Measurements from ENCODE around the gene PRICKLE1.

Gene PRICKLE1

DNA sequence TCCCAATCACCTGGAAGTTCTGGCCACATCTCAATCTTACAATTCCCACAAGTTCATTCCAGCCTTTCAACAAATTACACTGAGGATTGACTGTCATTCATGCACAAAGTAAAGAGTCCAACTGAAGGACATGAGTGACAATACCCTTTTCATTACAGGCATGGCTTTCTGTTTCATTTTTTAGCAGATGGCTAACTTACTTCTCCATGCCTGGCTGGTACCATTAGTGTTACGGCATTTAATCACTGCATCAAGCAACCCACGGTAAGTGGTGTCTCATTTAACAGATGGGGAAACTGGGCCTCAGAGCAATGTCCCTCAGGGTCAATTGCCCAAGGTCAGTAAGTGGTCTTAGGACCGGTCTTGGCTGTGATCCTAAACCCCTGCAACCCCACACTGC lies 114.4 kb downstream of the PRICKLE1 start:
- Histone ChIP-seq H3K9ac (ENCODE audit: low read length in 2 of 2) (no peak overlapping the region), H3K4me3 (ENCODE audit: low read length in 2 of 2) (no peak overlapping the region), H3K9me3 (ENCODE audit: control insufficient read depth in 2 of 2, low read length in 2 of 2) (no peaks in the 10 kb centered on the region), H3K36me3 (ENCODE audit: control insufficient read depth in 2 of 2, insufficient read depth in 2 of 2, low read length in 2 of 2) (no peaks in the 10 kb centered on the region), H3K27me3 (ENCODE audit: control insufficient read depth in 1 of 2, insufficient read depth in 2 of 2, low read length in 2 of 2) (no peaks in the 10 kb centered on the region), H3K27ac (ENCODE audit: low read length) (no peak overlapping the region), H3K4me1 (ENCODE audit: control insufficient read depth, insufficient read depth, low read length) (peaks cover 6% of the 10 kb centered on the region)

DNA sequence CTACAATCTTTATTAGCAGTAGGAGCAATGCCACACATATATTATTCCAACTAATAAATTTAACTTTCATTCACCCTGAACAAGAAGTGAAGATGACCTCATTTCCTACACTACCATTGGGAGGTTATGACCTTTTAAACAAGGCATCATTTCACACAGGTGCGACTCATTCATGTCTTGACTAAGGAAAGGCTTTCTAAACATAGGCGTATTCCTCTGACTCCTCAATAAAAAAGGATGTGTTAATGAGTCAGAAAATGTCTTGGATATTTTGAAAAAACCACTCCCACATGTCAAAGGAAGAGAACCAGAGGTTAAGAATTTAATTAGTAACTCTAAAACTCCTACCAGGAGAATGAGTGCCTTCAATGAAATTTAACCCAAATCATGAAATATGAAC lies 115.2 kb downstream of the PRICKLE1 start:
- peaks cover 0 to under 1% of the 10 kb centered on the region in 2 donors for H3K36me3 ChIP-seq (ENCODE audit: control insufficient read depth in 2 of 2, insufficient read depth in 2 of 2, low read length in 2 of 2)
- H3K9me3 ChIP-seq (ENCODE audit: control insufficient read depth in 2 of 2, low read length in 2 of 2) = no peaks in the 10 kb centered on the region
- no peaks in the 10 kb centered on the region for H3K27me3 ChIP-seq (ENCODE audit: control insufficient read depth in 1 of 2, insufficient read depth in 2 of 2, low read length in 2 of 2)
- no peak overlapping the region for H3K4me3 ChIP-seq (ENCODE audit: low read length in 2 of 2)
- H3K4me1 ChIP-seq (ENCODE audit: control insufficient read depth, insufficient read depth, low read length) = peaks cover 6% of the 10 kb centered on the region
- H3K27ac ChIP-seq (ENCODE audit: low read length) = no peak overlapping the region
- H3K9ac ChIP-seq (ENCODE audit: low read length in 2 of 2) = no peak overlapping the region

DNA sequence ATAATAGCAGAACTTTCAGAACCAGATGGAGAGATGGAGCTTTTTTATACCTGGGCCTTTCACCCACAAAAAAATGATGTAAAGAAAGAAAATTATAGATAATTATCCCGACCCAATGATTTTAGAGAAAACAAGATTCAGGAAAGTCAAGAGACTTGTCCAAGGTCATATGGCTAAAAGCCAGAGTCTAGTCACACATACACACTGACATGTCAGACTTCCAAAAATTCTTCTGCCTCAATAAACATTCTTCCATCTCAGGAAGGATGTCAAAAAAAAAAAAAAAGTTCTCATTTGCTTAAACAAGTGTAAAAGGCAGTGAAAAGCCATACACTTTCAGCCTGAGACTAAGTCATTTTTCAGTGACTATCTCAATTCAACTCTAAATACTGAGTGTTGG lies 116.0 kb downstream of the PRICKLE1 start:
- Histone ChIP-seq H3K9me3 (ENCODE audit: control insufficient read depth in 2 of 2, low read length in 2 of 2) (no peaks in the 10 kb centered on the region), H3K9ac (ENCODE audit: low read length in 2 of 2) (no peak overlapping the region), H3K27ac (ENCODE audit: low read length) (no peak overlapping the region), H3K4me1 (ENCODE audit: control insufficient read depth, insufficient read depth, low read length) (peaks cover 10% of the 10 kb centered on the region), H3K27me3 (ENCODE audit: control insufficient read depth in 1 of 2, insufficient read depth in 2 of 2, low read length in 2 of 2) (no peaks in the 10 kb centered on the region), H3K36me3 (ENCODE audit: control insufficient read depth in 2 of 2, insufficient read depth in 2 of 2, low read length in 2 of 2) (peaks cover 0 to 3% of the 10 kb centered on the region in 2 donors), H3K4me3 (ENCODE audit: low read length in 2 of 2) (no peak overlapping the region)

DNA sequence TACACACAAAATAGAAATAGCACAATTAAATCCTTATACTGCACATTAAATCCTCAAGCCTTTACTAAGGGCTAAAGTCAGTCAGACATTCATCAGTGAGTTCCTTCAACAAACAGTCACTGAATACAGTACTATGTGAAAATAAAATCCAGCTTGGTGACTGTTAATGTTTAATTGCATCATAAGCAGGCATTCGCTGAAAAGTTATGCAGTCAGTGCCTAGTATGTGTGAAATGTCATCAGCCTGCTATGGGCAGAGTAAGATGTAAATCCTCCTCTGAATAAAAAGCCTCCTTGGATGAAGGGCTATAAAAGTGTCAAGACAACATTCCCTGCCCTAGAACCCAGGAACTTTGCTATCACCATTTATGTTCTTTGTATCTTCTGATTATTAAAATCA lies 116.4 kb downstream of the PRICKLE1 start:
- H3K36me3 ChIP-seq (ENCODE audit: control insufficient read depth in 2 of 2, insufficient read depth in 2 of 2, low read length in 2 of 2) = peaks cover 0 to 3% of the 10 kb centered on the region in 2 donors
- no peaks in the 10 kb centered on the region for H3K9me3 ChIP-seq (ENCODE audit: control insufficient read depth in 2 of 2, low read length in 2 of 2)
- no peaks in the 10 kb centered on the region for H3K27me3 ChIP-seq (ENCODE audit: control insufficient read depth in 1 of 2, insufficient read depth in 2 of 2, low read length in 2 of 2)
- no peak overlapping the region for H3K4me3 ChIP-seq (ENCODE audit: low read length in 2 of 2)
- peaks cover 12% of the 10 kb centered on the region for H3K4me1 ChIP-seq (ENCODE audit: control insufficient read depth, insufficient read depth, low read length)
- no peak overlapping the region for H3K9ac ChIP-seq (ENCODE audit: low read length in 2 of 2)
- H3K27ac ChIP-seq (ENCODE audit: low read length) = no peak overlapping the region

DNA sequence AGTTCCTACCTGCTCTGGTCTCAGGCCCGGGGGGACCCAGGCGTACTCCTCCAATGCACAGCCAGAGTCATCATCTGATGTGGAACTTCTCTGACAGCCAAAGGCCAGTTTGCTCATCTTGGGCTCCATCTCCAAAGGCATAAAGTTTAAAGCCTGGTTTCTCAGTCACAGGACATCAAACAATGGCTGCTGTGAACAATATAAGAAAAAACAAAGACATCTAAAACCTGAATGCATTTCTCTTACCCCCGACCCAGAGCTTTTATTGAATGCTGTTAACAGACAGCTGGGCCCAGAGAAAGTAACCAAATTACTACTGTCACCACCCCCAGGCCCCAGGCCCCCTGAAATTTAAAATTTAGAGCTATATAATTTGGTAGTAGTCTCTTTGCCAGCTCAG lies 117.2 kb downstream of the PRICKLE1 start:
- H3K27me3 ChIP-seq (ENCODE audit: control insufficient read depth in 1 of 2, insufficient read depth in 2 of 2, low read length in 2 of 2) = no peaks in the 10 kb centered on the region
- H3K4me3 ChIP-seq (ENCODE audit: low read length in 2 of 2) = no peak overlapping the region
- H3K9me3 ChIP-seq (ENCODE audit: control insufficient read depth in 2 of 2, low read length in 2 of 2) = no peaks in the 10 kb centered on the region
- no peak overlapping the region for H3K27ac ChIP-seq (ENCODE audit: low read length)
- peaks cover 0 to 3% of the 10 kb centered on the region in 2 donors for H3K36me3 ChIP-seq (ENCODE audit: control insufficient read depth in 2 of 2, insufficient read depth in 2 of 2, low read length in 2 of 2)
- no peak overlapping the region for H3K9ac ChIP-seq (ENCODE audit: low read length in 2 of 2)
- H3K4me1 ChIP-seq (ENCODE audit: control insufficient read depth, insufficient read depth, low read length) = peaks cover 12% of the 10 kb centered on the region

DNA sequence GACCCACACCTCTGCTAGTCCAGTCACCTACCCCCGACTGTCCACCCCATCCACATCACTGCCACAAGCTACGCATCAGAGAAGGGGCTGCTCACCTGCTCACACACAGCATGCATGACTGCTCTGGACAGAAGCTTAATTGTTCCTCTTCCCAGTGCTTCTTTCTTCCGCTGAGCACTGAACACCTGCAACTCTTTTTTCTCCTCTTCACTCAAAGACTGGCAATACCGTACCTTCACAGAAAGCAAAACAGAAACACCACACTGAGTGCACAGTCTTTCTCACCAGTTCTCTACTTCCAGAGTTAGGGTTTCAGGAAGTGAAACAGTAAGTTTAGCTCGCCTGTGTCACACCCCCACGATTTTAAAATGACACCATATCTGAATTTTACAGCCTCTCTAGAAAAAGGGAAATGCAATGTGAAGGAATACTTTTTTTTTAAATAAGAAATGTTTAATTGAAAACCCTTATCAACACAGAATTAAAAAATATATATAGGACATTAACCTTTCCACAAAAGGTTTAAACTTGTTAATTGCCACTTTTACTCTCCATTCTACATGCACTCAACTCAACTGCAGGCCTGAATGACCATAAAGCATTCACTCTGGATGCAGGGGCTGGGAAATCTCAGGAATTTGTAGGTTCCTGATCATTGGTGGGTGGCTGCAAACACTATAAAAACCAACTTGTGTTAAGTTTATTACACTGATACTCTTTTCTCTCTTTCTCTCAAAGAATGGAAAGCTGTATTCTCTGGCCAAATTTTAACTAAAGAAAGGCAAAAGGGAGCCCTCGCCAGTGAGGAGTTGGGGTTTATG lies 120.0 kb downstream of the PRICKLE1 start:
- H3K27me3 ChIP-seq (ENCODE audit: control insufficient read depth in 1 of 2, insufficient read depth in 2 of 2, low read length in 2 of 2) = no peaks in the 10 kb centered on the region
- no peak overlapping the region for H3K9ac ChIP-seq (ENCODE audit: low read length in 2 of 2)
- peak overlapping the region in 1 of 2 donors; percentile 9 for H3K4me3 ChIP-seq (ENCODE audit: low read length in 2 of 2)
- H3K36me3 ChIP-seq (ENCODE audit: control insufficient read depth in 2 of 2, insufficient read depth in 2 of 2, low read length in 2 of 2) = peaks cover 12 to 16% of the 10 kb centered on the region in 2 donors
- peaks cover 12% of the 10 kb centered on the region for H3K4me1 ChIP-seq (ENCODE audit: control insufficient read depth, insufficient read depth, low read length)
- H3K27ac ChIP-seq (ENCODE audit: low read length) = no peak overlapping the region
- no peaks in the 10 kb centered on the region for H3K9me3 ChIP-seq (ENCODE audit: control insufficient read depth in 2 of 2, low read length in 2 of 2)

DNA sequence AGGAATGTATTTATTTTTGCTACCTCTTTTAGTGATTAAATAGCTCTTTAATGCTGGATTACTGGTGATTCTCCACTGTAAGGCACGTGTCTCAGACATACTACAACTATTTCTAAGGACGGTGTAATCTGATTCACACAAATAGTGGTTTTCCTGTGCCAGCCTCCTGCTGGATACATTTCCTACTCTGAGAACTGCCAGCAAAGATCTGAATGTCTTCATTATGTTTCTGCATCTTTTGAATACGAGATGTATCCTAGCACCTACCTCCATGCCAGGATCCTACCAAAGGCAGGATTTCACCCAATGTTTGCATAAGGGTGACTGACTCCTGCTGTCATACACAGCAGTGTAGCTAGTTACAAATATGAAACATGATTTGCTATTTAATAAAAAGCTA lies 120.6 kb downstream of the PRICKLE1 start:
- H3K4me3 ChIP-seq (ENCODE audit: low read length in 2 of 2) = no peak overlapping the region
- H3K36me3 ChIP-seq (ENCODE audit: control insufficient read depth in 2 of 2, insufficient read depth in 2 of 2, low read length in 2 of 2) = peaks cover 16 to 21% of the 10 kb centered on the region in 2 donors
- no peak overlapping the region for H3K27ac ChIP-seq (ENCODE audit: low read length)

DNA sequence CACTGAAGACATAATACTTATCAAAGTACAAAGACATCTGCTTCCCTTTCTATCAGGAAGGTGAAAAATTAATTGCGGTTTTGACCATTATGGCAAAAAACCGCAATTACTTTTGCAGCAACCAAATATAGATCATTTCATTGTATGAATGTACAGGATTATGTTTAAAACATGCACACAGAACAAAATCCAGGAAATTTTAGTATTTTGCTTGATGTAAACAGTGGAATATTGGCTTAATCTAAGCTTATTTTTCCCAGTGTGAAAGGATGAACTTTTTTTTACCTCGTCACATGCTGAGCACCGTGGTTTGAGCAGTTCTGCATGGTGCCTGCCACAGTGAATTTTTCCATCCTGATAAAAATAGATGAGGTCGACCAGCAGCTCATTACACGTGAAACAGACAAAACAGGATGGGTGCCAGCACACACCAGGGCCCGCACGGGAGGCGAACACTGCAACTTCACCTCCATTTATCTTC lies 121.2 kb downstream of the PRICKLE1 start:
- H3K27ac ChIP-seq (ENCODE audit: low read length) = no peak overlapping the region
- no peak overlapping the region for H3K9ac ChIP-seq (ENCODE audit: low read length in 2 of 2)
- H3K36me3 ChIP-seq (ENCODE audit: control insufficient read depth in 2 of 2, insufficient read depth in 2 of 2, low read length in 2 of 2) = peaks cover 16 to 26% of the 10 kb centered on the region in 2 donors
- H3K4me3 ChIP-seq (ENCODE audit: low read length in 2 of 2) = no peak overlapping the region
- no peaks in the 10 kb centered on the region for H3K27me3 ChIP-seq (ENCODE audit: control insufficient read depth in 1 of 2, insufficient read depth in 2 of 2, low read length in 2 of 2)
- peaks cover 12% of the 10 kb centered on the region for H3K4me1 ChIP-seq (ENCODE audit: control insufficient read depth, insufficient read depth, low read length)
- no peaks in the 10 kb centered on the region for H3K9me3 ChIP-seq (ENCODE audit: control insufficient read depth in 2 of 2, low read length in 2 of 2)

More for the DNA sequence above, 120.6 kb downstream of the PRICKLE1 start:
- H3K27me3 ChIP-seq (ENCODE audit: control insufficient read depth in 1 of 2, insufficient read depth in 2 of 2, low read length in 2 of 2) = no peaks in the 10 kb centered on the region
- H3K9me3 ChIP-seq (ENCODE audit: control insufficient read depth in 2 of 2, low read length in 2 of 2) = no peaks in the 10 kb centered on the region
- no peak overlapping the region for H3K9ac ChIP-seq (ENCODE audit: low read length in 2 of 2)
- peaks cover 12% of the 10 kb centered on the region for H3K4me1 ChIP-seq (ENCODE audit: control insufficient read depth, insufficient read depth, low read length)

DNA sequence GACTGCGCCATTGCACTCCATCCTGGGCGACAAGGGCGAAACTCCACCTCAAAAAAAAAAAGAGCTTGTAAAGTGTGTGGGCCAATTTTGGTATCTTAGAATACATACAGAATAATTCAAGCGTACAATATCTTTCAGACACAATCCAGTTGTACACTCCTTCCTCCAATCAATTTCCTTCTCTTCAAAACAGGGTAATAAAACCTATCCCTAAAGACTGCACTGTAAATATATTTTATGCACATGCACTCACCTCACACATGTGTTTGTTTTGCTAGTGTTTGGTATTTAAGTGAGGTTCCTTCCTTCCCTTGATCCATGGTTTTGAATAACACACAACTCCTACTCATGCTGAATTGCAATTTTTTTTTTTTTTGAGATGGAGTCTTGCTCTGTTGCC lies 125.9 kb downstream of the PRICKLE1 start:
- H3K27ac ChIP-seq (ENCODE audit: low read length) = no peak overlapping the region
- H3K27me3 ChIP-seq (ENCODE audit: control insufficient read depth in 1 of 2, insufficient read depth in 2 of 2, low read length in 2 of 2) = no peaks in the 10 kb centered on the region
- peaks cover 4% of the 10 kb centered on the region for H3K4me1 ChIP-seq (ENCODE audit: control insufficient read depth, insufficient read depth, low read length)
- no peak overlapping the region for H3K9ac ChIP-seq (ENCODE audit: low read length in 2 of 2)
- no peaks in the 10 kb centered on the region for H3K9me3 ChIP-seq (ENCODE audit: control insufficient read depth in 2 of 2, low read length in 2 of 2)
- peaks cover 28 to 38% of the 10 kb centered on the region in 2 donors for H3K36me3 ChIP-seq (ENCODE audit: control insufficient read depth in 2 of 2, insufficient read depth in 2 of 2, low read length in 2 of 2)
- no peak overlapping the region for H3K4me3 ChIP-seq (ENCODE audit: low read length in 2 of 2)

DNA sequence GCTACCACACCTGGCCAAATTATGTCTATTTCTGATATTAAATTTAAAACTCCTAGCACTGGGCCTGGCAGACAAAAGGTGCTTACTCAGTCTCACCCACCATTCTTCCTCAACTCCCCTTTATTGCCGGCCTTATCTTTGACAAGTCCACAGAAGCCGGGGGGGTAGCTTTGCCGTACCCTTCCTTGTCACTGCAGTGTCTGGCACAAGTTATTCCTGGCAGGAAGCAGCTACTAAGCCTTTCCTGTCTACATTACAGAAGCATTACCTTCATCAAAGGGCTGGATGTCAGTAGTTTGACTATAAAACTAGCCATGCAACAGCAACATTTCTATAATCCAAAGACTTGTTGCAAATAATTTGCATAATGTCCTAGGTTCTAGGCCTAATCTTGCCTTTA lies 127.1 kb downstream of the PRICKLE1 start:
- no peak overlapping the region for H3K27ac ChIP-seq (ENCODE audit: low read length)
- no peak overlapping the region for H3K9ac ChIP-seq (ENCODE audit: low read length in 2 of 2)
- no peaks in the 10 kb centered on the region for H3K9me3 ChIP-seq (ENCODE audit: control insufficient read depth in 2 of 2, low read length in 2 of 2)
- no peak overlapping the region for H3K4me3 ChIP-seq (ENCODE audit: low read length in 2 of 2)
- no peaks in the 10 kb centered on the region for H3K27me3 ChIP-seq (ENCODE audit: control insufficient read depth in 1 of 2, insufficient read depth in 2 of 2, low read length in 2 of 2)
- H3K36me3 ChIP-seq (ENCODE audit: control insufficient read depth in 2 of 2, insufficient read depth in 2 of 2, low read length in 2 of 2) = peaks cover 28 to 44% of the 10 kb centered on the region in 2 donors
- no peaks in the 10 kb centered on the region for H3K4me1 ChIP-seq (ENCODE audit: control insufficient read depth, insufficient read depth, low read length)

DNA sequence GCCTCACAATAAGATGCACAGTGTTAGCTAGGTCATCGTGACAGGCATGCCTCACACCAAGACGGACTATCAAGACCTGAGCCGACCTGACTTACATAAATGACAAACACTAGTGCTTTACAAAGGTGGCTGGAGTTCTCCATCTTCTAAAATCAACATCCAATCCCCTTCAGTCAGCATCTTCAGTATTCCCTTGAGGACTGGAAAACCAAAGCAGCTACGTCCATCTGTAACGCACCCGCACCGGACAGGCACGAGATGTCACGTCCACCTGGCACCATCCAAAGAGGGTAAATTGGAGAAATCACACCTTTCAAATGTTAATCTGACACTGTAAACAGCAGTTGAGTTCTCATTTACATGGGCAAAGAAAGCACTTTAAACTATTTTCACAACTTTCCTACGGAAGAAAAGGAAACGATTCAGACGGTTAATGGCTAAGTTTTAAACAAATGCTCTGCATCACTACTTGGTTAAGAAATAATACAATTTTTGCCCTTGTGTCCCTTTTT lies 130.2 kb downstream of the PRICKLE1 start:
- H3K9me3 ChIP-seq (ENCODE audit: control insufficient read depth in 2 of 2, low read length in 2 of 2) = no peaks in the 10 kb centered on the region
- H3K4me3 ChIP-seq (ENCODE audit: low read length in 2 of 2) = no peak overlapping the region
- H3K27me3 ChIP-seq (ENCODE audit: control insufficient read depth in 1 of 2, insufficient read depth in 2 of 2, low read length in 2 of 2) = no peaks in the 10 kb centered on the region
- H3K4me1 ChIP-seq (ENCODE audit: control insufficient read depth, insufficient read depth, low read length) = no peaks in the 10 kb centered on the region
- peaks cover 17 to 26% of the 10 kb centered on the region in 2 donors for H3K36me3 ChIP-seq (ENCODE audit: control insufficient read depth in 2 of 2, insufficient read depth in 2 of 2, low read length in 2 of 2)
- H3K9ac ChIP-seq (ENCODE audit: low read length in 2 of 2) = no peak overlapping the region
- H3K27ac ChIP-seq (ENCODE audit: low read length) = no peak overlapping the region

Measured in stomach smooth muscle (tissue), 2 donors.